Tibial nerve (tissue), 4 donors: Measurements from ENCODE around the gene TUBGCP2.

Source experiments
- CTCF ChIP-seq, 5 experiments: fragments of 200-600 bp in 3 of 5; fragments of 450-650 bp in 2 of 5; sonication (generic) in 3 of 5; IDR thresholded peaks; one replicate each; pipeline ENCODE4 v1.5.1; 2016 to 2019; ENCODE audit warnings: antibody characterized with exemption in 5 of 5, mild to moderate bottlenecking in 3 of 5, moderate library complexity in 2 of 5
- EP300 ChIP-seq, 2 donors: sonication (generic); formaldehyde crosslinking; IDR thresholded peaks; one replicate each; pipeline ENCODE4 v1.6.1; 2017; ENCODE audit warnings: antibody characterized with exemption in 2 of 2, mild to moderate bottlenecking in 1 of 2
- POLR2A ChIP-seq, 2 donors: fragments of 450-650 bp; IDR thresholded peaks; one replicate each; pipeline ENCODE4 v1.6.1; 2017; ENCODE audit warnings: antibody characterized with exemption in 2 of 2, mild to moderate bottlenecking in 2 of 2, moderate library complexity in 2 of 2

GRCh38 chr10:133229265-133230043 is 79.2 kb downstream of the TUBGCP2 start:
- TF ChIP-seq CTCF (IDR thresholded peaks at IDR 0.05), result no peak
- TF ChIP-seq POLR2A (IDR thresholded peaks at IDR 0.05), result no peak
- no peak for TF ChIP-seq EP300 (IDR thresholded peaks at IDR 0.05)
